Occipital lobe (tissue), 2 donors: Measurements from ENCODE around the gene IFITM5. TPM values are rescaled to one million over a fixed set of nuclear protein-coding genes. Genes with fewer than 3 reads are reported as not detected.
"Not testable (repeated sequence)": the region's sequence is repeated elsewhere in the genome, so short reads cannot be mapped to it uniquely, and the experiment has no call there.

Source experiments
- DNase-seq: peaks from one replicate; lab custom pipeline; 2025; lab: John Stamatoyannopoulos, UW
- total RNA-seq: library from RNA; depleted of rRNA; stranded (reverse); fragments of >200 nt; gene quantifications from one replicate; pipeline ENCODE4 v1.2.3, GENCODE V29; 2014

Gene IFITM5
- total RNA-seq, 1 donor from 2014 or later, result not detected

GRCh38 chr11:312092-312816 lies 12.9 kb upstream of the IFITM5 start:
- DNase-seq, result no peak

GRCh38 chr11:311013-311748 lies 11.9 kb upstream of the IFITM5 start:
- not testable (repeated sequence) for DNase-seq

GRCh38 chr11:309979-310572 lies 10.8 kb upstream of the IFITM5 start:
- not testable (repeated sequence) for DNase-seq

- DNase-seq, result not testable (repeated sequence)
These were observed 9.7 kb upstream of the IFITM5 start for GRCh38 chr11:308740-309665.

GRCh38 chr11:307766-308708 lies 8.7 kb upstream of the IFITM5 start, which contains the start of gene IFITM2:
TSS of gene IFITM2 (plus strand) at chr11:307816. CDS start at chr11:308193, 377 bp downstream.
- not testable (repeated sequence) for DNase-seq

GRCh38 chr11:306645-307371 lies 7.5 kb upstream of the IFITM5 start:
- DNase-seq, result no peak

- DNase-seq, result no peak
These were observed 6.5 kb upstream of the IFITM5 start for GRCh38 chr11:305844-306211.

- no peak for DNase-seq
These were observed 5.9 kb upstream of the IFITM5 start for GRCh38 chr11:304915-305843.

- no peak for DNase-seq
These were observed 4.8 kb upstream of the IFITM5 start for GRCh38 chr11:304061-304506.

- DNase-seq, result no peak
These were observed 4.0 kb upstream of the IFITM5 start for GRCh38 chr11:303363-303762.

- no peak for DNase-seq
These were observed 817 bp upstream of the IFITM5 start for GRCh38 chr11:299951-300735.

GRCh38 chr11:298406-299065 lies 790 bp downstream of the IFITM5 start:
- DNase-seq, result no peak

- no peak for DNase-seq
These were observed 1.5 kb downstream of the IFITM5 start for GRCh38 chr11:297586-298405.

- no peak for DNase-seq
These were observed 2.2 kb downstream of the IFITM5 start for GRCh38 chr11:297051-297585.

GRCh38 chr11:296171-297050 lies 2.9 kb downstream of the IFITM5 start:
- DNase-seq, result no peak
